Measurements from ENCODE around the gene FOXR1.

DNA sequence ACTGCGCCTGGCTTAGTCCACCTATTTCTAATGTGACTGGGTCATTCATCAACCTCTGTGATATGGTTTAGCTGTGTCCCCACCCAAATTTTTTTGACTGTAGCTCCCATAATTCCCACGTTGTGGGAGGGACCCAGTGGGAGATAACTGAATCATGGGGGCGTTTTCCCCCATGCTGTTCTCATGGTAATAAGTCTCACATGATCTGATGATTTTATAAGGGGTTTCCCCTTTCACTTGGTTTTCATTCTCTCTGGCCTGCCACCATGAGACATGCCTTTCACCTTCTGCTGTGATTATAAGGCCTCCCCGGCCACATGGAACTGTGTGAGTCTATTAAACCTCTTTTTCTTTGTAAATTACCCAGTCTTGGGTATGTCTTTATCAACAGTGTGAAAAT is 35.1 kb downstream of the FOXR1 start:
- TF ChIP-seq CTCF (IDR thresholded peaks at IDR 0.05) (no peak), POLR2AphosphoS5 (IDR thresholded peaks at IDR 0.05) (no peak)

Measured in suprapubic skin (tissue), 3 donors.